HG03520 (cell line): ENCODE results near the gene EIF4E3.

Experiments used
- ATAC-seq: cut with Tn5 transposase; IDR thresholded peaks from one replicate; pipeline ENCODE4 v1.9.1; 2021; ENCODE audit warnings: mild to moderate bottlenecking, moderate library complexity; ENCODE audit not compliant: unreplicated experiment

The EIF4E3 gene

GRCh38 chr3:71692139-71692538 is 33.1 kb downstream of the EIF4E3 start:
- no peak for ATAC-seq

- ATAC-seq, result no peak
These were observed 34.8 kb downstream of the EIF4E3 start for GRCh38 chr3:71690341-71690841.

GRCh38 chr3:71689291-71689690 is 35.9 kb downstream of the EIF4E3 start:
- peak; percentile 61 for ATAC-seq

- no peak for ATAC-seq
These were observed 37.1 kb downstream of the EIF4E3 start for GRCh38 chr3:71688121-71688520.

GRCh38 chr3:71685686-71686085 is 39.5 kb downstream of the EIF4E3 start:
- no peak for ATAC-seq

- ATAC-seq, result no peak
These were observed 40.3 kb downstream of the EIF4E3 start for GRCh38 chr3:71684757-71685386.

- no peak for ATAC-seq
These were observed 41.0 kb downstream of the EIF4E3 start for GRCh38 chr3:71684046-71684756.

- peak; percentile 55 for ATAC-seq
These were observed 44.0 kb downstream of the EIF4E3 start for GRCh38 chr3:71681224-71681668.

- no peak for ATAC-seq
These were observed 44.6 kb downstream of the EIF4E3 start for GRCh38 chr3:71680603-71681002.

GRCh38 chr3:71676931-71677330 is 48.3 kb downstream of the EIF4E3 start:
- no peak for ATAC-seq

- no peak for ATAC-seq
These were observed 51.7 kb downstream of the EIF4E3 start for GRCh38 chr3:71673486-71673885.

- ATAC-seq, result no peak
These were observed 52.4 kb downstream of the EIF4E3 start for GRCh38 chr3:71672807-71673206.

- no peak for ATAC-seq
These were observed 52.9 kb downstream of the EIF4E3 start for GRCh38 chr3:71672340-71672739.

GRCh38 chr3:71671216-71671845 is 53.9 kb downstream of the EIF4E3 start:
- no peak for ATAC-seq

- no peak for ATAC-seq
These were observed 62.6 kb downstream of the EIF4E3 start for GRCh38 chr3:71662568-71662967.

GRCh38 chr3:71662056-71662455 is 63.1 kb downstream of the EIF4E3 start:
- ATAC-seq, result no peak

- ATAC-seq, result no peak
These were observed 65.2 kb downstream of the EIF4E3 start for GRCh38 chr3:71659864-71660591.

- ATAC-seq, result no peak
These were observed 67.2 kb downstream of the EIF4E3 start for GRCh38 chr3:71657831-71658530.

GRCh38 chr3:71655061-71655460 is 70.1 kb downstream of the EIF4E3 start:
- no peak for ATAC-seq

- no peak for ATAC-seq
These were observed 71.8 kb downstream of the EIF4E3 start for GRCh38 chr3:71653414-71653807.
